Skeletal muscle tissue (tissue), 4 donors: ENCODE results near the gene TXK. TPM values are rescaled to one million over a fixed set of nuclear protein-coding genes. Genes with fewer than 3 reads are reported as not detected.

Experiments used
- H3K27ac ChIP-seq: one replicate; pipeline ENCODE4 v1.7.0; 2013; ENCODE audit warnings: mild to moderate bottlenecking, low read depth, low read length, inconsistent platforms
- H3K27me3 ChIP-seq, 3 donors: one replicate each; pipeline ENCODE4 v1.7.0; 2013; ENCODE audit warnings: low read length in 3 of 3; ENCODE audit not compliant: control insufficient read depth in 3 of 3, insufficient read depth in 3 of 3
- H3K36me3 ChIP-seq, 3 donors: one replicate each; pipeline ENCODE4 v1.7.0; 2013; ENCODE audit warnings: low read length in 3 of 3; ENCODE audit not compliant: control insufficient read depth in 3 of 3, insufficient read depth in 3 of 3
- H3K4me1 ChIP-seq, 3 donors: one replicate each; pipeline ENCODE4 v1.7.0; 2013; ENCODE audit warnings: low read length in 3 of 3, mild to moderate bottlenecking in 3 of 3; ENCODE audit not compliant: control insufficient read depth in 3 of 3, insufficient read depth in 3 of 3
- H3K4me3 ChIP-seq, 3 donors: one replicate each; pipeline ENCODE4 v1.7.0; 2013; ENCODE audit warnings: low read length in 3 of 3
- H3K9ac ChIP-seq, 3 donors: one replicate each; pipeline ENCODE4 v1.7.0; 2013; ENCODE audit warnings: low read length in 3 of 3, mild to moderate bottlenecking in 3 of 3, moderate library complexity in 2 of 3, low read depth in 1 of 3
- H3K9me3 ChIP-seq, 3 donors: one replicate each; pipeline ENCODE4 v1.7.0; 2013; ENCODE audit warnings: low read length in 3 of 3; ENCODE audit not compliant: control insufficient read depth in 3 of 3
- total RNA-seq: library from RNA; depleted of rRNA; stranded (reverse); fragments of >200 nt; gene quantifications from one replicate; pipeline ENCODE4 v1.2.3, GENCODE V29; 2014
- donor health status: Osteomylitis.

TXK gene
- total RNA-seq, 1 donor from 2014 or later = 0.52 TPM

GRCh38 chr4:48109413-48110263, 24.4 kb downstream of the TXK start:
- no peaks in the 10 kb centered on the region for H3K36me3 ChIP-seq
- H3K4me3 ChIP-seq = no peak overlapping the region
- H3K9ac ChIP-seq = no peak overlapping the region
- H3K9me3 ChIP-seq = no peaks in the 10 kb centered on the region
- no peak overlapping the region for H3K27ac ChIP-seq
- H3K4me1 ChIP-seq = no peaks in the 10 kb centered on the region
- H3K27me3 ChIP-seq = no peaks in the 10 kb centered on the region

GRCh38 chr4:48108309-48109073, 25.6 kb downstream of the TXK start:
- Histone ChIP-seq H3K9me3 (no peaks in the 10 kb centered on the region), H3K4me3 (no peak overlapping the region), H3K27ac (no peak overlapping the region), H3K27me3 (no peaks in the 10 kb centered on the region), H3K4me1 (no peaks in the 10 kb centered on the region), H3K36me3 (no peaks in the 10 kb centered on the region), H3K9ac (no peak overlapping the region)

- H3K4me3 ChIP-seq = no peak overlapping the region
- no peak overlapping the region for H3K9ac ChIP-seq
- H3K36me3 ChIP-seq = no peaks in the 10 kb centered on the region
- H3K4me1 ChIP-seq = no peaks in the 10 kb centered on the region
- H3K27me3 ChIP-seq = no peaks in the 10 kb centered on the region
- H3K9me3 ChIP-seq = no peaks in the 10 kb centered on the region
- no peak overlapping the region for H3K27ac ChIP-seq
These were observed 28.8 kb downstream of the TXK start for GRCh38 chr4:48105230-48105629.

GRCh38 chr4:48103483-48104139, 30.4 kb downstream of the TXK start:
- H3K27me3 ChIP-seq = no peaks in the 10 kb centered on the region
- no peak overlapping the region for H3K4me3 ChIP-seq
- H3K27ac ChIP-seq = no peak overlapping the region
- H3K36me3 ChIP-seq = no peaks in the 10 kb centered on the region
- H3K9ac ChIP-seq = no peak overlapping the region
- no peaks in the 10 kb centered on the region for H3K9me3 ChIP-seq
- H3K4me1 ChIP-seq = no peaks in the 10 kb centered on the region

GRCh38 chr4:48102303-48102702, 31.7 kb downstream of the TXK start:
- Histone ChIP-seq H3K9me3 (no peaks in the 10 kb centered on the region), H3K4me3 (no peak overlapping the region), H3K9ac (no peak overlapping the region), H3K27me3 (no peaks in the 10 kb centered on the region), H3K36me3 (no peaks in the 10 kb centered on the region), H3K4me1 (no peaks in the 10 kb centered on the region), H3K27ac (no peak overlapping the region)

GRCh38 chr4:48100256-48100655, 33.8 kb downstream of the TXK start:
- H3K9me3 ChIP-seq = no peaks in the 10 kb centered on the region
- H3K4me1 ChIP-seq = no peaks in the 10 kb centered on the region
- no peak overlapping the region for H3K4me3 ChIP-seq
- no peaks in the 10 kb centered on the region for H3K36me3 ChIP-seq
- H3K27me3 ChIP-seq = no peaks in the 10 kb centered on the region
- no peak overlapping the region for H3K9ac ChIP-seq
- no peak overlapping the region for H3K27ac ChIP-seq

GRCh38 chr4:48095441-48095840, 38.6 kb downstream of the TXK start:
- Histone ChIP-seq H3K4me3 (no peak overlapping the region), H3K27ac (no peak overlapping the region), H3K9me3 (no peaks in the 10 kb centered on the region), H3K36me3 (no peaks in the 10 kb centered on the region), H3K4me1 (no peaks in the 10 kb centered on the region), H3K9ac (no peak overlapping the region), H3K27me3 (no peaks in the 10 kb centered on the region)

GRCh38 chr4:48093991-48094416, 40.0 kb downstream of the TXK start:
- H3K9me3 ChIP-seq = no peaks in the 10 kb centered on the region
- no peak overlapping the region for H3K27ac ChIP-seq
- H3K4me1 ChIP-seq = no peaks in the 10 kb centered on the region
- H3K4me3 ChIP-seq = no peak overlapping the region
- no peaks in the 10 kb centered on the region for H3K36me3 ChIP-seq
- H3K27me3 ChIP-seq = no peaks in the 10 kb centered on the region
- H3K9ac ChIP-seq = no peak overlapping the region

- no peak overlapping the region for H3K4me3 ChIP-seq
- no peak overlapping the region for H3K9ac ChIP-seq
- no peaks in the 10 kb centered on the region for H3K36me3 ChIP-seq
These were observed 43.4 kb downstream of the TXK start for GRCh38 chr4:48090621-48091020.

More at GRCh38 chr4:48090621-48091020, 43.4 kb downstream of the TXK start:
- Histone ChIP-seq H3K27ac (no peak overlapping the region), H3K9me3 (no peaks in the 10 kb centered on the region), H3K27me3 (no peaks in the 10 kb centered on the region), H3K4me1 (no peaks in the 10 kb centered on the region)
